Right cardiac atrium (tissue), 5 donors: ENCODE data around the gene TBC1D24. TPM values are rescaled to one million over a fixed set of nuclear protein-coding genes. Genes with fewer than 3 reads are reported as not detected.
A peak's percentile ranks its signal among the peaks of the same experiment; 100 is the strongest.

Source experiments
- ATAC-seq, 2 donors: fragments of 200-7000 bp; cut with Tn5 transposase; one replicate each; pipeline versions ENCODE4 v1.8.0 to v1.9.1; 2020; ENCODE audit warnings: moderate library complexity in 2 of 2, mild to moderate bottlenecking in 1 of 2
- DNase-seq, 3 donors: peaks; one replicate each; pipeline ENCODE4 v3.0.0-alpha.2; 2020
- H3K27ac ChIP-seq: one replicate; pipeline ENCODE4 v1.5.1; 2013; ENCODE audit warnings: mild to moderate bottlenecking, low read length, control low read depth, moderate library complexity
- H3K27me3 ChIP-seq: one replicate; pipeline ENCODE4 v1.6.1; 2013; ENCODE audit not compliant: control insufficient read depth, insufficient read depth
- H3K4me1 ChIP-seq: one replicate; pipeline ENCODE4 v1.6.1; 2013; ENCODE audit warnings: low read length; ENCODE audit not compliant: control insufficient read depth, insufficient read depth
- H3K4me3 ChIP-seq: one replicate; pipeline ENCODE4 v1.5.1; 2013; ENCODE audit warnings: low read length, control low read depth
- H3K9me3 ChIP-seq: one replicate; pipeline ENCODE4 v1.6.1; 2013; ENCODE audit warnings: low read length; ENCODE audit not compliant: control insufficient read depth
- WGBS: extraction: QIAGEN DNeasy Blood & Tissue Kit; methylation state at CpG from one replicate; pipeline ENCODE4 v1.1.7; 2013; 5-methylcytosine and 5-hydroxymethylcytosine counted together
- intact Hi-C, 4 donors: fragments of 100-400 bp; cut with DNase I; formaldehyde crosslinking; loops; one replicate each; pipeline versions ENCODE4 v1.11.0 to v1.14.0; 2022 to 2023
- polyA plus RNA-seq: library from polyadenylated mRNA; stranded (reverse); fragments of 200-250 nt; gene quantifications from one replicate; pipeline ENCODE4 v1.2.3, GENCODE V29; 2013
- total RNA-seq, 4 donors: library from RNA; stranded (reverse); fragmentation: NEBNext Ultra II Directional; extraction: Animal tissue kit (Norgen Biotek cat#: 25700); gene quantifications; one replicate each; pipeline ENCODE4 v1.2.1, GENCODE V29; 2021
- donor health status: healthy with polysubstance abuse.
- donor health status: DM: no; HTN: yes; CAD: no.
- donor health status: DM: no; HTN: no; CAD: no.
- donor health status: DM: no; HTN: yes; CAD: no; lungs with severe emphysema.
- donor health status: DM: yes; HTN: yes; CAD: no.

Gene TBC1D24
- total and polyA plus RNA-seq, 5 donors = 5.7 to 15.5 (median 12.8) TPM

DNA sequence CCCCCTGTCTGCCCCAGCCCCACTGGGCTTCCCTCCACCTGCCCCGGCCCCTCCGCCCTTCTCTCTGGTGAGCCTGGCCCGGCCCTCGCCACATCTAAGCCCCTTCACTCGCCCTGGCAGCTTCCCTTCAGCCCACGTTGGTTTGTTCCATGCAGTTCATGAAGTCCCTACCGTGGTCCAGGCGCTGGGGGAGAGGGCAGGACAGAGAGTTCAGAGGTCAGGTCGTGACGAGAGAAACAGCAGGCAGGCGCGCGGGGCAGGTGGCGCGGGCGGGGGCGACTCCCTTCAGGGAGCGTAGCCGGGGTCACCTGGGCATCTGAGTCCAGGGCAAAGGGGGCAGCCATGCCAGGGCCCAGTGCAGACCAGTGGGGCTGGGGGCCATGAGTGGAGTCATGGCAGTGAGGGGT is 23.9 kb upstream of the TBC1D24 start:
- Histone ChIP-seq H3K27me3 (no peaks in the 10 kb centered on the region), H3K27ac (no peak overlapping the region), H3K9me3 (no peaks in the 10 kb centered on the region), H3K4me3 (no peak overlapping the region), H3K4me1 (no peaks in the 10 kb centered on the region)
- intact Hi-C loops = no loop called here
- DNase-seq (peak in 2 of 3 donors; percentile 40 to 56), ATAC-seq (no peak)
- WGBS = 94% methylated on average over 19 of the region's 19 CpGs

DNA sequence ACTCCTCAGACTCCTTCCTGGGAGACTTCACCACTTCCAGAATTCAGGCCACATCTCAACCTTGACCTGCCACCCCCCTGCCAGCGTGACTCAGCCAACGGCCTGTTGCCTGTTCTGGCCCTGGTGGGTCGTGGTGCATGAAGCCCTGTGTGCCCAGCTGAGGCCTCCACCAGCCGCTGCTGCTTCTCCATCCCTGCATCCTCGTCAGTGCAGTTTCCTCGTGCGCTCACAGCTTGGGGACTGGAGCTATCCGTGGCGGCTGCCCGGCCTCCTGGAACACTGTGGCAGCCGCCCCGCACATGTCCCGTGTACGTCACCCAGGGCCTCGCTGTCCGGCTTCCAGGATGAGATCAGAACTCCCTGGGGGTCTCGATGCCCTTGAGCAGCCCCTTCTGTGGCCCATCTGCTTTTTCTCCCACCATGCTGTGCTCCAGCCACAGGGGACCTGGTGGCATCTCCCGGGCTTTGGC is 23.0 kb upstream of the TBC1D24 start:
- DNase-seq (peak in 1 of 3 donors; percentile 41), ATAC-seq (no peak)
- H3K27me3 ChIP-seq = no peaks in the 10 kb centered on the region
- no peaks in the 10 kb centered on the region for H3K9me3 ChIP-seq
- 94% methylated on average over 18 of the region's 18 CpGs for WGBS
- intact Hi-C loops = no loop called here
- H3K27ac ChIP-seq = no peak overlapping the region
- no peak overlapping the region for H3K4me3 ChIP-seq
- no peaks in the 10 kb centered on the region for H3K4me1 ChIP-seq

DNA sequence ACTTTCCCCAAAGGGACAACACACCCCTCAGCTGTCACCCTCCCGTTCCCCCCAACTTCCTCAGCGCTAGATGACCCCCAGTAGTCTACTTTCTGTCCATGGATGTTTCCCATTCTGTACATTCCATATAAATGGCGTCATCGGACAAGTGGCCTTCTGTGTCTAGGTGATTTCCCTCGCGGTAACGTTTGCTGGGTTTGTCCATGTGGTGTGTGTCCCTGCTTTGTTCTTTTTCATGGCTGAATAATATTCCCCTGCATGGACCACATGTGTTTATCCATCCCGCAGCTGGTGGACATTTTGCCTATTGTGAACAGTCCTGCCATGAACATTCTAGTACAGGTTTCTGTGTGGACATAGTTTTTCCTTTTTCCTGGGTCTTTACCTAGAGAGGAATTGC is 22.3 kb upstream of the TBC1D24 start:
- H3K27ac ChIP-seq = no peak overlapping the region
- no peaks in the 10 kb centered on the region for H3K27me3 ChIP-seq
- 97% methylated on average over 8 of the region's 8 CpGs for WGBS
- intact Hi-C loops = no loop called here
- H3K4me3 ChIP-seq = no peak overlapping the region
- DNase-seq = no peak
- no peak for ATAC-seq
- no peaks in the 10 kb centered on the region for H3K9me3 ChIP-seq
- H3K4me1 ChIP-seq = no peaks in the 10 kb centered on the region

DNA sequence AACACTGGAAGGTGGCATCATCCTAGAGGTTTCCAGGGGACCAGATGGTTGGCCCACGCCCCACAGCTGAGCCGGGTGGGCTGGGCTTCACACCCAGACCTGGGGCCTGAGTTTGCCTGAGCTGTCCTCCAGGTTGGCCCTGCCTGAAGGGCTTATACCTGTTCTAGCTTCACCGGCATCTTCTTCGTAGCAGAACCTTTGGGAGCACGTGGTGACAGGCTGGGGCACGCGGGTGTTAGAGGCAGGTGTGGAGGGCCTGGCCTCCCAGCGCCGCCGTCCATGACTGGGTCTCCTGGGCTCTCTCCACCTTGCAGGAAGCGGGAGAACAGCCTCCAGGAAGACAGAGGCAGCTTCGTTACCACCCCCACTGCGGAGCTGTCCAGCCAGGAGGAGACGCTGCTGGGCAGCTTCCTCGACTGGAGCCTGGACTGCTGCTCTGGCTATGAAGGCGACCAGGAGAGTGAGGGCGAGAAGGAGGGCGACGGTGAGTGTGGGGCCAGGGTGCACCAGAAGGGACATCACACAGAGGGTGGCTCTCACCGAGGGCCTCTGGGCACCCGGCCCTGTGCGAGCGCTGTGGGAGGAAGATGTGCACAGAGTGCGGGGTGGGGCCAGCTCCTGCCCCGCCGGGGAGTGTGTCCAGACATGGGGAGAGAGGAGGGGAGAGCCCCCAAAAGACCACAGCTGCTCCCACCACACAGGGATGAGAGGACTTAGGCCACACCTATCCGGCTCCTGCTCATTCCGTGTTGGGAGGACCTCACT is 19.7 kb upstream of the TBC1D24 start:
- ATAC-seq (no peak), DNase-seq (peak in 1 of 3 donors; percentile 28)
- 94% methylated on average over 28 of the region's 28 CpGs for WGBS
- Histone ChIP-seq H3K4me3 (no peak overlapping the region), H3K27ac (no peak overlapping the region), H3K9me3 (no peaks in the 10 kb centered on the region), H3K4me1 (no peaks in the 10 kb centered on the region), H3K27me3 (no peaks in the 10 kb centered on the region)
- intact Hi-C loops = no loop called here

DNA sequence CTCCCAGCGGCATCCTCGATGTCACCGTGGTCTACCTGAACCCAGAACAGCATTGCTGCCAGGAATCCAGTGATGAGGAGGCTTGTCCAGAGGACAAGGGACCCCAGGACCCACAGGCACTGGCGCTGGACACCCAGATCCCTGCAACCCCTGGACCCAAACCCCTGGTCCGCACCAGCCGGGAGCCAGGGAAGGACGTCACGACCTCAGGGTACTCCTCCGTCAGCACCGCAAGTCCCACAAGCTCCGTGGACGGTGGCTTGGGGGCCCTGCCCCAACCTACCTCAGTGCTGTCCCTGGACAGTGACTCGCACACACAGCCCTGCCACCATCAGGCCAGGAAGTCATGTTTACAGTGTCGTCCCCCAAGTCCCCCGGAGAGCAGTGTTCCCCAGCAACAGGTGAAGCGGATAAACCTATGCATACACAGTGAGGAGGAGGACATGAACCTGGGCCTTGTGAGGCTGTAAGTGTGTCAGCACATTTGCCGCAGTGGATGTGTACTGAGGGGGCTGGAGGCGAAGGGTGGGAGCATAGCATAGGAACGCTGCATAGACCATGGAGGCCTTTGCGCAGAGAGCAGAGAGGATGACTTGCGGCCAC is 18.3 kb upstream of the TBC1D24 start:
- intact Hi-C loops = no loop called here
- DNase-seq (peak in 1 of 3 donors; percentile 34), ATAC-seq (no peak)
- Histone ChIP-seq H3K27ac (no peak overlapping the region), H3K9me3 (no peaks in the 10 kb centered on the region), H3K4me3 (no peak overlapping the region), H3K4me1 (no peaks in the 10 kb centered on the region), H3K27me3 (no peaks in the 10 kb centered on the region)
- 94% methylated on average over 21 of the region's 21 CpGs for WGBS

DNA sequence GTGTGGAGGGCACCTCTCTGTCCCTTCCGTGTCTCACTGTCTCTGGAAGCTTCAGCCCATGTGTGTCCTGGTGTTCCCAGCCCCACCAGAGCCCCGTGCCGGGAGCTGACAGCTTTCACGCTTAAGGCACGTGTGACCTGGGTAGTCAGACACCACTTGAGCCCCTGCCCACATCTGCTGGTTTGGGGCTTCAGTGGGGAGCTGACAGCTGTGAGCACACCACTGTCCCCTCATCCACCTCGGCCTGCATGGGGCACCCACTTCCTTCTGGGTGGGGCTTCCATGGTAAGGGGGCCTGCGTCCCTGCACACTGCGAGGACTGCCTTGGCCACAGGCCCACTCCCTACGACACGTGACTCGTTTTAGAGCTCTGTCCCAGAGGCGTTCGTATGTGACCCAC is 17.7 kb upstream of the TBC1D24 start:
- Histone ChIP-seq H3K27ac (no peak overlapping the region), H3K9me3 (no peaks in the 10 kb centered on the region), H3K27me3 (no peaks in the 10 kb centered on the region), H3K4me3 (no peak overlapping the region), H3K4me1 (no peaks in the 10 kb centered on the region)
- ATAC-seq = no peak
- peak in 1 of 3 donors; percentile 33 for DNase-seq
- WGBS = 63% methylated on average over 13 of the region's 13 CpGs
- intact Hi-C loops = no loop called here

DNA sequence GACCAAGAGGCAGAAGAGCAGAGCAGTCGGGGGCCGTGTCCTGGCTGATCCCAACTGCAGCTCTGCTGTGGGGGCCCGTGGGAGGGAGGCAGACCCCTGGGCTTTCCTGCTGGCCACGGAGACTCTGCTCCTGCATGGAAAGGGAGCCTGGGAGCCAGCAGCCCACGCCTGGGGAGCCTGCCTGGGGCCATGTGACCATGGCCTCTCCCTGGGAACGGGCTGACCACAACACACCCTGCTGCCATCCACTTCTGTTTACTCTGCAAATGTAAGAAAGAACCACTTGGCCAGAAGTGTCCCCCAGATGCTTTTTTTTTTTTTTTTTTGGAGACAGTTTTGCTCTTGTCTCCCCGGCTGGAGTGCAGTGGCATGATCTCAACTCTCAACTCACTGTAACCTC is 17.0 kb upstream of the TBC1D24 start:
- H3K27ac ChIP-seq = no peak overlapping the region
- ATAC-seq (no peak), DNase-seq (peak in 1 of 3 donors; percentile 34)
- H3K4me1 ChIP-seq = no peaks in the 10 kb centered on the region
- no peak overlapping the region for H3K4me3 ChIP-seq
- no peaks in the 10 kb centered on the region for H3K27me3 ChIP-seq
- WGBS = 74% methylated on average over 7 of the region's 7 CpGs
- H3K9me3 ChIP-seq = no peaks in the 10 kb centered on the region
- intact Hi-C loops = no loop called here

DNA sequence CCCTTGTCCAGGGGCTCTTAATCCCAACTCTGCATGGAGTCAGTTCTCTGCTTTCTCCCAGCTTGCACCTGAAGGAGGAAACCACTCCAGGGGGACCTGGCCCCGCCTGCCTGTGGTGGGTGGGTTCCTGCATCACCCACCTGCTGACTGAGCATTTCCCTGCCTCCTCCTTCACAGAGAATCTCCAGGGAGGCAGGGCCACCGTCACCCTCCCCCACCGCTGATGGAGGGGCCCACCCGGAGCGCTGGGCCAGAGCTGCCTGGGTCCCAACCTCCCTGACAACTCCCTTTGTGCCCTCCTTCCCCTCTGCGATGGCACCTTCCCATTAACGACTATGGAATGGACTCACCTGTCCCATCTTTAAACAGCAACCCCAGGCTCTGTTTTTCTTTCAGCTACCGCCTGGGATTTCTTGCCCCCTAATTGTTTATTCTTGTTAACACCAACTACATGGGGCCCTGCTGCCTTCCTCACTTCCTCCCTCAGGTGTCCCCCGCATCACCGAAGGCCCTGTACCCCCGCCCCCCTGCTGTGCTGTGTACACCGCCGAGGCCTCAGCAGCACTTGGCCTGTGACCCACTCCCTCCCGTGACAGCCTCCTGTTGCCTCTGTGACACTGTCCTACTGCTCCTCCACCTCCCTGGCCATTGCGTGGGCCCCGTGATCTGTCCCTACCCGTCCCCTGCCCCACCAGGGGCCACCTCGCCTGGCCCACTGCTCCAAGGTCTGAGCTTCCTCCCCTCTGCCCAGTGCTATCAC is 15.9 kb upstream of the TBC1D24 start:
- H3K9me3 ChIP-seq = no peaks in the 10 kb centered on the region
- H3K27me3 ChIP-seq = no peaks in the 10 kb centered on the region
- intact Hi-C loops = no loop called here
- DNase-seq = peak in 1 of 3 donors; percentile 54
- no peak overlapping the region for H3K27ac ChIP-seq
- H3K4me3 ChIP-seq = peak overlapping the region; percentile 20
- no peaks in the 10 kb centered on the region for H3K4me1 ChIP-seq
- WGBS = 23% methylated on average over 18 of the region's 18 CpGs
- ATAC-seq = peak in 1 of 2 donors; percentile 15

DNA sequence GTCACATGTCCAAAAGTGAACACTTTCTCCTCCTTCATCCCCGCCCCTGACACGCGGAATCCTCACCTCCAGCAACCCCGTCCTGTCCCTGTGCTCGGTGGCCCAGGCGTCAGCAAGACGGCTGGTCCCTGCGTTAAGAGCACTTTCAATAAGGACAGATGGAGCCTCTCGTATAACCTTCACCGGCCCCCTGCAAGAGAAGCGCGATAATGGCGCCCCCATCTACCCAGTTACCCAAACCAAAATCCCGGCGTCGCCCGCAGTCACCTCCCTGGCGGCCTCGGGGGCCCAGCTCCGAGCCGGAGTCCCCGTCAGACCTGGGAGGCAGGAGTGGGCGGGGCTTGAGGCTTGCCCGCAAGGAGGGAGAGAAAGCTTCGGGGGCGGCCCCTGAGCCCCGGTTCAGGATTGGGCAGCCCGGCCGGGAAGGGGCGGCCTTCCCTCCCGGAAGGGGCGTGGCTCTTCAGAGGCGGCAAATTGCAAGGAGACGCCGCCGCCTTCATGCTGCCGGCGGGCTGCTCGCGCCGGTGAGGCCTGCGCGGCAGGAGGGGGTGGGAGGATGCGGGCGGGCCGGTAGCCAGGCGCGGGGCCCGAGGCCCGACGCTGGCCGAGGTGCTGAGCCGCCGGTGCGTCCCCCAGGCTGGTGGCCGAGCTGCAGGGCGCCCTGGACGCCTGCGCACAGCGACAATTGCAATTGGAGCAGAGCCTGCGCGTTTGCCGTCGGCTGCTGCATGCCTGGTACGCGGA is 15.1 kb upstream of the TBC1D24 start, which contains the start of gene TEDC2:
TSS of gene TEDC2 (plus strand) at position 463 of the 744 bp plus-strand sequence. CDS start at position 499, 36 bp downstream.
- H3K9me3 ChIP-seq = no peaks in the 10 kb centered on the region
- no peak within 1 kb of the TSS for H3K27ac ChIP-seq
- peak; percentile 97 for ATAC-seq
- H3K4me1 ChIP-seq = no peaks in the 10 kb centered on the region
- peak; percentile 98 to 99 (median 98) for DNase-seq
- peak within 1 kb of the TSS; percentile 20 for H3K4me3 ChIP-seq
- under 1% methylated on average over 66 of the region's 66 CpGs for WGBS
- intact Hi-C loops = loop anchor here in 1 of 4 donors (1.0 kb wide), 1 partner anchor 14 kb away; no protein-coding TSS in a partner anchor
- H3K27me3 ChIP-seq = no peaks in the 10 kb centered on the region

DNA sequence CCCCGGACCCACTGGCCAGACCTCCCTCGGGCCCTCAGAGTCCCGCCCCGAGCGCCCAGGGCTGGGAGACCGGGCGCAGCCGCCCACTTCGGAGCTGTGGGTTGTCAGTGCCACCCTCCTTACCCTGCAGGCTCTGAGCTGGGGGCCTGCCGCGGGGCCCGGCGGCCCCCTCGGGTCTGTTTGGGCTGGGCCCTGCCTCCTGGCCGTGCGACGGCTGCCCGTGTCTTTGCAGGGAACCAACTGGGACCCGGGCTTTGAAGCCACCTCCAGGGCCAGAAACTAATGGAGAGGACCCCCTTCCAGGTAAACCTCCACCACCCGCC is 14.6 kb upstream of the TBC1D24 start:
- ATAC-seq (no peak), DNase-seq (no peak)
- Histone ChIP-seq H3K4me1 (no peaks in the 10 kb centered on the region), H3K27ac (no peak overlapping the region), H3K4me3 (peak overlapping the region; percentile 20), H3K9me3 (no peaks in the 10 kb centered on the region), H3K27me3 (no peaks in the 10 kb centered on the region)
- intact Hi-C loops = loop anchor here in 1 of 4 donors (1.0 kb wide), 1 partner anchor 14 kb away; no protein-coding TSS in a partner anchor
- WGBS = 5% methylated on average over 20 of the region's 20 CpGs
